Stimulated activated CD8-positive, alpha-beta memory T cell treated with anti-CD3 and anti-CD28 coated beads, Interleukin-7, amount 100 ng/mL, for 24 hours (primary cell): Measurements from ENCODE around the gene PPRC1.

Source experiments
- DNase-seq: peaks from one replicate; pipeline ENCODE4 v3.0.0-alpha.2; 2020; ENCODE audit warnings: low read depth

PPRC1 gene

GRCh38 chr10:102119417-102120141, 13.3 kb upstream of the PPRC1 start:
- peak; percentile 31 for DNase-seq

- peak; percentile 40 for DNase-seq
Observed at GRCh38 chr10:102120142-102120990, 12.5 kb upstream of the PPRC1 start, which contains the start of gene LDB1. LDB1 (minus strand) TSS chr10:102120368; CDS start chr10:102120110, 258 bp downstream.

- DNase-seq: no peak
Observed at GRCh38 chr10:102120991-102121738, 11.7 kb upstream of the PPRC1 start.

GRCh38 chr10:102121739-102122372, 11.0 kb upstream of the PPRC1 start:
- no peak for DNase-seq

- no peak for DNase-seq
Observed at GRCh38 chr10:102122450-102122849, 10.4 kb upstream of the PPRC1 start.

GRCh38 chr10:102123223-102123622, 9.6 kb upstream of the PPRC1 start:
- DNase-seq: no peak

- DNase-seq: no peak
Observed at GRCh38 chr10:102131286-102132170, 1.3 kb upstream of the PPRC1 start.

GRCh38 chr10:102132193-102132562, 662 bp upstream of the PPRC1 start:
- no peak for DNase-seq

GRCh38 chr10:102133373-102134195, 744 bp downstream of the PPRC1 start:
- DNase-seq: peak; percentile 54

- DNase-seq: no peak
Observed at GRCh38 chr10:102134416-102134815, 1.6 kb downstream of the PPRC1 start.

GRCh38 chr10:102135956-102136526, 3.2 kb downstream of the PPRC1 start:
- no peak for DNase-seq

- no peak for DNase-seq
Observed at GRCh38 chr10:102139281-102140110, 6.7 kb downstream of the PPRC1 start.

GRCh38 chr10:102140218-102140617, 7.4 kb downstream of the PPRC1 start:
- DNase-seq: no peak

- no peak for DNase-seq
Observed at GRCh38 chr10:102140913-102141540, 8.2 kb downstream of the PPRC1 start.

- DNase-seq: no peak
Observed at GRCh38 chr10:102141583-102142107, 8.8 kb downstream of the PPRC1 start.

- no peak for DNase-seq
Observed at GRCh38 chr10:102146971-102147428, 14.2 kb downstream of the PPRC1 start.

- DNase-seq: no peak
Observed at GRCh38 chr10:102147561-102147960, 14.7 kb downstream of the PPRC1 start.

- DNase-seq: no peak
Observed at GRCh38 chr10:102148275-102148674, 15.4 kb downstream of the PPRC1 start.
